22Rv1 (cell line): ENCODE data around the gene EMC6.

ENCODE experiments used
- ZFX ChIP-seq: fragments of 450-650 bp; IDR thresholded peaks from 2 replicates; pipeline ENCODE4 v1.6.1; 2017; ENCODE audit warnings: antibody characterized with exemption, borderline replicate concordance
- TF ChIP-seq, protein P1 (sequence below): fragments of 450-650 bp; IDR thresholded peaks from 2 replicates; pipeline ENCODE4 v1.5.1; 2017; ENCODE audit warnings: mild to moderate bottlenecking

- TF ChIP-seq, protein P1, sequence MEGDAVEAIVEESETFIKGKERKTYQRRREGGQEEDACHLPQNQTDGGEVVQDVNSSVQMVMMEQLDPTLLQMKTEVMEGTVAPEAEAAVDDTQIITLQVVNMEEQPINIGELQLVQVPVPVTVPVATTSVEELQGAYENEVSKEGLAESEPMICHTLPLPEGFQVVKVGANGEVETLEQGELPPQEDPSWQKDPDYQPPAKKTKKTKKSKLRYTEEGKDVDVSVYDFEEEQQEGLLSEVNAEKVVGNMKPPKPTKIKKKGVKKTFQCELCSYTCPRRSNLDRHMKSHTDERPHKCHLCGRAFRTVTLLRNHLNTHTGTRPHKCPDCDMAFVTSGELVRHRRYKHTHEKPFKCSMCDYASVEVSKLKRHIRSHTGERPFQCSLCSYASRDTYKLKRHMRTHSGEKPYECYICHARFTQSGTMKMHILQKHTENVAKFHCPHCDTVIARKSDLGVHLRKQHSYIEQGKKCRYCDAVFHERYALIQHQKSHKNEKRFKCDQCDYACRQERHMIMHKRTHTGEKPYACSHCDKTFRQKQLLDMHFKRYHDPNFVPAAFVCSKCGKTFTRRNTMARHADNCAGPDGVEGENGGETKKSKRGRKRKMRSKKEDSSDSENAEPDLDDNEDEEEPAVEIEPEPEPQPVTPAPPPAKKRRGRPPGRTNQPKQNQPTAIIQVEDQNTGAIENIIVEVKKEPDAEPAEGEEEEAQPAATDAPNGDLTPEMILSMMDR = no peak
- TF ChIP-seq ZFX = no peak
These were observed 20.9 kb downstream of the EMC6 start for GRCh38 chr17:3689262-3690093.
